ENCODE measurements around the gene C16orf92. TPM values are rescaled to one million over a fixed set of nuclear protein-coding genes. Genes with fewer than 3 reads are reported as not detected.

C16orf92 gene
- total RNA-seq, 1 donor from 2014 or later, result not detected

DNA sequence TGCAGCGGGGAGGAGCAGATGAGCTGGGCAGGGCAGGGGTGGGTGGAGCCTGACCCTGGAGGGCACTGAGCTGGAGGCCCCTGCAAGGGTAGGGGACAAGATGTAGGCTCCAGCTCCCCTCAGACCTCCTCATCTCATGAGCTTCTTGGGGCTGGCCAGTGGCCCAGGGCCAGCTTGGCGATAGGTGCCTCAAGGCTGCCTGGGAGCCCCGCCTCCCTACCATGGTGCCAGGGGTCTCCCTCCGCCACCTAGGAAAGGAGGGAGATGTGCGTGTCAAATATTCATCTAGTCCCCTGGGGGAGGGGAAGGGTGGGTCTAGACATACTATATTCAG, 31.5 kb upstream of the C16orf92 start:
- no peak overlapping the region for H3K27ac Mint-ChIP-seq
- H3K4me1 Mint-ChIP-seq (ENCODE audit: unreplicated experiment), result peaks cover 22% of the 10 kb centered on the region
- TF ChIP-seq, protein P1, sequence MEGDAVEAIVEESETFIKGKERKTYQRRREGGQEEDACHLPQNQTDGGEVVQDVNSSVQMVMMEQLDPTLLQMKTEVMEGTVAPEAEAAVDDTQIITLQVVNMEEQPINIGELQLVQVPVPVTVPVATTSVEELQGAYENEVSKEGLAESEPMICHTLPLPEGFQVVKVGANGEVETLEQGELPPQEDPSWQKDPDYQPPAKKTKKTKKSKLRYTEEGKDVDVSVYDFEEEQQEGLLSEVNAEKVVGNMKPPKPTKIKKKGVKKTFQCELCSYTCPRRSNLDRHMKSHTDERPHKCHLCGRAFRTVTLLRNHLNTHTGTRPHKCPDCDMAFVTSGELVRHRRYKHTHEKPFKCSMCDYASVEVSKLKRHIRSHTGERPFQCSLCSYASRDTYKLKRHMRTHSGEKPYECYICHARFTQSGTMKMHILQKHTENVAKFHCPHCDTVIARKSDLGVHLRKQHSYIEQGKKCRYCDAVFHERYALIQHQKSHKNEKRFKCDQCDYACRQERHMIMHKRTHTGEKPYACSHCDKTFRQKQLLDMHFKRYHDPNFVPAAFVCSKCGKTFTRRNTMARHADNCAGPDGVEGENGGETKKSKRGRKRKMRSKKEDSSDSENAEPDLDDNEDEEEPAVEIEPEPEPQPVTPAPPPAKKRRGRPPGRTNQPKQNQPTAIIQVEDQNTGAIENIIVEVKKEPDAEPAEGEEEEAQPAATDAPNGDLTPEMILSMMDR (conservative IDR thresholded peaks at IDR 0.05), result no peak
- H3K4me3 Mint-ChIP-seq, result no peak overlapping the region
- H3K36me3 Mint-ChIP-seq, result peaks cover 14% of the 10 kb centered on the region
- H3K9me3 Mint-ChIP-seq, result no peaks in the 10 kb centered on the region
- no peaks in the 10 kb centered on the region for H3K27me3 Mint-ChIP-seq
- no peak for DNase-seq (ENCODE audit: extremely low spot score, unreplicated experiment)

DNA sequence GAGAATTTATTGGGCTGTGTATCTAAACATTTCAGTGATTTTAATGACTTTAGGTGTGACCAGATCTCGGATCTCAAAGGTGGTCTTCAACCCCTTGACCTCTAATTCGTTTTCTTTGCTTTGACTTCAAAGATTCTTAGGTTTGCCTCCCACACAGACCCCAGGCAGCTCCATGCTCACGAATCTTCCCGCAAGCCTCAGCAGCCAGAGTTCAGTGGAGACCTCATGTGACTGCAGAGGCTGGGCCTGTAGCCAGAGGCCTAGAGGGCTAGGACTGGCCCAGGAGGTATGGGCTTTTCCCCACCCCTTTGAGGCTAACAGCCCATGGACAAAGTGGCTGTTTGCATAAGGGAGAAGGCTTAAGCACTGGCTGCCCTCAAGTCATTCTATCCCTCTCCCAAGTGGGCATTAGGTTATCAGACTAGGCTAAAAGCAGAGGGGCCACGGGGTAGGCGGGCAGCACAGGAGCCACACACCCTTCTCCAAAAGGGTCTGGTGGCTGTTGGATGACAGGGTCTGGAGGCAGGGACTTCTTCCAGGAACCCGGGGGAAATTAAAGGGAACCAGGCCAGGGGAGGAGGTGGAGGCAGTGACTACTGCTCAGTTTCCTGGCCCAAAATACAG, 30.5 kb upstream of the C16orf92 start:
- peaks cover 17% of the 10 kb centered on the region for H3K36me3 Mint-ChIP-seq
- TF ChIP-seq, protein P1 (conservative IDR thresholded peaks at IDR 0.05), result no peak
- H3K9me3 Mint-ChIP-seq, result no peaks in the 10 kb centered on the region
- peaks cover 27% of the 10 kb centered on the region for H3K4me1 Mint-ChIP-seq (ENCODE audit: unreplicated experiment)
- H3K4me3 Mint-ChIP-seq, result peak overlapping the region; percentile 31
- no peaks in the 10 kb centered on the region for H3K27me3 Mint-ChIP-seq
- no peak overlapping the region for H3K27ac Mint-ChIP-seq
- DNase-seq (ENCODE audit: extremely low spot score, unreplicated experiment), result no peak

DNA sequence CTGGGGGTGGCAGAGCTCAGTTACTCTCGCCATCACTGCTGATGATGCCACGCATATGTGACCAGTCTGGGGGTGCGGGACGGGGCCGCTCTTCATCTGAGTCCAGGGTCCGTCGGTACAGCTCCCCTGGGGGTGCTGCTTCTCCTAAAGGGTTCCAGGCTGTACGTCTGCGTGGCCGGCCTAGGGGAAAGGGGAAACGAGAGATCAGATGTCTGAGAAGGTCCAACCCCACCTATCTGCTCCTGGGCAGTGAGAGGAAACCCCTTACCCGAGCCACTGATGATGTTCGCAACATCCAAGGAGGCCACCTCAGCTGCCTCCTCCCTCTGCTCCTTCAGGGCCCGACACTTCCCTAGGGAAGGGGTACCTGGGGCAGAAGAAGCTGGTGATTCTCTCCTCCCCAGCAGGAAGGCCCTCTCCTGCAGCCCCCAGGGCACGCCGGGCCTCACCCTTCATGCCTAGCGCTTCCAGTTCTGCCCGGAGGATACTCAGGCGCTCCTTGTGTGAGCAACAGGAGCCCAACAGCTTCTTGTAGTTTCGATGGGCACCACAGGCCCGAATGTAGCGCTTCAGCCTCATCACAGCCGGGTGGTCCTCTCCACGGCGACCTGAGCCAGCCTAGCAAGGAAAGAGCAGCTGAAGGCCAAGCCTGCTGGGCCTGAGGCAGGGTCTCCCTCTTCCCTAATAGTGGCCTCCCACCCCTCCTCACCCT, 29.7 kb upstream of the C16orf92 start:
- peaks cover 17% of the 10 kb centered on the region for H3K36me3 Mint-ChIP-seq

DNA sequence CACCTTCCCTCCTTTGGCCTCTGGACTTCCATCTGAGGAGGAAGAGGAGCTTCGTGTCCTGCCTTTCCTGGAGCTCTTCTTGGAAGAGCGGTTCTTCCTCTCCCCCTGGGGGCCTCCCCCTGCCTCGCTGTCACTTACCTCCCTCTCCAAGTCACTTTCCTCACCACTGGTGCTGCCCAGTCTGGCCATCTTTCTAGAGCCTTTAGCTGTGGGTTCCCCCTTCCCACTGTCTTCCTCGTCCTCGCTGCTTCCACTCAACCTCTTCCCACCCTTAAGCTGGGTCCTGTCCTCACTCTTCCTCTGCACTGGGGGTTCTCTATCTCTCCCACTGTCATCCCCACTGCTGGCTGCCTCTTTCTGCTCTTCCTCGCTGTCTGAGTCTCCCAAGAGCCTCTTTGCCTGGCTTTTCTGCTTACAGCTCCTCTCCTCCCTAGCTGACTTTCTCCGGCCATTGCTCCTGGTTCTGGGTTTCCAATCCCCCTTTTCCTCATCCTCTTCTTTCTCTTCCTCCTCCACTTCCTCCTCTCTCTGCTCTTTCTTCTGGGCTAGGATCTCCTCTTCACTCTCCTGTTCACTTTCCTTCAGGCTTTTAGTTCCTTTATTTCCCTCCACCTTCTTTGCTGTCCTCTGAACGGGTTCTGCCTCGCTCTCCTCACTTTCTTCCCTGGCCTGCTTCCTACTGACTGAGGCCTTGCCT, 28.9 kb upstream of the C16orf92 start:
- no peak for DNase-seq (ENCODE audit: extremely low spot score, unreplicated experiment)
- H3K27ac Mint-ChIP-seq, result peak overlapping the region; percentile 97
- no peaks in the 10 kb centered on the region for H3K27me3 Mint-ChIP-seq
- TF ChIP-seq, protein P1 (conservative IDR thresholded peaks at IDR 0.05), result no peak
- H3K36me3 Mint-ChIP-seq, result peaks cover 15% of the 10 kb centered on the region
- peak overlapping the region; percentile 97 for H3K4me3 Mint-ChIP-seq
- H3K9me3 Mint-ChIP-seq, result no peaks in the 10 kb centered on the region
- peaks cover 27% of the 10 kb centered on the region for H3K4me1 Mint-ChIP-seq (ENCODE audit: unreplicated experiment)

More for the DNA sequence above, 29.7 kb upstream of the C16orf92 start:
- TF ChIP-seq, protein P1 (conservative IDR thresholded peaks at IDR 0.05), result no peak
- Mint-ChIP-seq H3K4me3 (no peak overlapping the region), H3K27ac (no peak overlapping the region), H3K9me3 (no peaks in the 10 kb centered on the region), H3K27me3 (no peaks in the 10 kb centered on the region), H3K4me1 (ENCODE audit: unreplicated experiment) (peaks cover 27% of the 10 kb centered on the region)
- DNase-seq (ENCODE audit: extremely low spot score, unreplicated experiment), result peak; percentile 70

DNA sequence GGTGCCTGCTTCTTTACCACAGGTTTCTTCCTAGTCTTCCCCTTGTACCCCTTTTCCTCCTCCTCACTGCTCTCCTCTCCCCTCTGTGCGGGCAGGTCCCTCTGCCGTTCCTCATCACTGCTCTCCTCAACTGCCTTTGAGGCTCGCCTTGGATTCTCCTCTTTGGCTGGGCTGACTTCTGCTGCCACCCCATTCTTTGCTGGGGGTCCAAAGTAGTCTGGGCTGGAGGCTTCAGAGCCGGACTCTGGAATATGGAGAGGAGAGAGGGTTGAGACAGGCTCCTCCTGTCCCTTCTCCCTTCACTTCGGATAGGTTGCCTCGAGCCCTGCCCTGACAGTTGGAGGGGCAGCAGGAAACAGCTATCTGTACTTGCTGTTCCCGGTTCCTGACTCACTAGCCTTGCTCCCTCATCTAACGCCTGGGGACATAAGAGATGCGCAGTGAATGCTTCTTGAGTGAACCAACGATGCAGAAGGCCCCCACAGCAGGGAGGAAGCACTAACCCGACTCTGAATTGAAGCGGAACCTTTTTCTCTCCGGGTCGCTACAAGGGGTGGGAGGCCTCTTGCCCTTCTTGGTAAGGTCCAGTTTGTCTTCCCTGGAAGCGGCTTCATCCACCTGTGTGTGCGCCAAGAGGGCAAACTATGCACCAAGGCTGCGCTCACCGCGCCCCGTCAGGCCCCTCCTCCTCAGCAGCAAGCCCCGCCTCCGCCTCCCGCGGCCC, 28.2 kb upstream of the C16orf92 start:
- H3K36me3 Mint-ChIP-seq, result peaks cover 8% of the 10 kb centered on the region
- H3K9me3 Mint-ChIP-seq, result no peaks in the 10 kb centered on the region

More for the DNA sequence above, 28.2 kb upstream of the C16orf92 start:
- TF ChIP-seq, protein P1 (conservative IDR thresholded peaks at IDR 0.05), result no peak
- H3K27ac Mint-ChIP-seq, result peak overlapping the region; percentile 97
- DNase-seq (ENCODE audit: extremely low spot score, unreplicated experiment), result no peak
- H3K4me1 Mint-ChIP-seq (ENCODE audit: unreplicated experiment), result peaks cover 27% of the 10 kb centered on the region
- peak overlapping the region; percentile 97 for H3K4me3 Mint-ChIP-seq
- no peaks in the 10 kb centered on the region for H3K27me3 Mint-ChIP-seq
